Heart right ventricle (tissue), 16 donors: ENCODE results near the gene OR10AG1. TPM values are rescaled to one million over a fixed set of nuclear protein-coding genes. Genes with fewer than 3 reads are reported as not detected.

Source experiments
- ATAC-seq, 8 donors: fragments of 200-7000 bp; cut with Tn5 transposase; one replicate each; pipeline ENCODE4 v1.9.1; 2020; ENCODE audit warnings: mild to moderate bottlenecking in 8 of 8, moderate library complexity in 8 of 8, moderate number of reproducible peaks in 1 of 8
- DNase-seq, 2 donors: peaks; one replicate each; pipeline ENCODE4 v3.0.0-alpha.2; 2020
- H3K27ac ChIP-seq, 10 donors: fragments of 200-600 bp; sonication (generic) in 2 of 10; one replicate each; pipeline versions ENCODE4 v1.5.0 to v1.8.0; 2020 to 2022; ENCODE audit warnings: mild to moderate bottlenecking in 3 of 10
- H3K27me3 ChIP-seq, 7 donors: fragments of 200-600 bp; one replicate each; pipeline ENCODE4 v1.8.0; 2021 to 2022; ENCODE audit warnings: mild to moderate bottlenecking in 2 of 7
- H3K36me3 ChIP-seq, 9 donors: fragments of 200-600 bp; sonication (generic) in 1 of 9; one replicate each; pipeline versions ENCODE4 v1.5.0 to v1.8.0; 2020 to 2022; ENCODE audit warnings: mild to moderate bottlenecking in 2 of 9
- H3K4me1 ChIP-seq, 9 donors: fragments of 200-600 bp; sonication (generic) in 1 of 9; one replicate each; pipeline versions ENCODE4 v1.5.0 to v1.8.0; 2020 to 2022; ENCODE audit warnings: mild to moderate bottlenecking in 4 of 9
- H3K4me3 ChIP-seq, 10 donors: fragments of 200-600 bp; sonication (generic) in 2 of 10; one replicate each; pipeline versions ENCODE4 v1.5.0 to v1.8.0; 2020 to 2022; ENCODE audit warnings: mild to moderate bottlenecking in 7 of 10, moderate library complexity in 2 of 10
- H3K9me3 ChIP-seq, 11 donors: fragments of 200-600 bp in 10 of 11; sonication (generic) in 2 of 11; one replicate each; pipeline versions ENCODE4 v1.5.0 to v1.8.0; 2013 to 2022; ENCODE audit warnings: mild to moderate bottlenecking in 2 of 11, control low read depth in 1 of 11, moderate library complexity in 1 of 11
- WGBS, 2 donors: extraction: QIAGEN DNeasy Blood & Tissue Kit; methylation state at CpG; one replicate each; pipeline ENCODE4 v1.1.7; 2013; ENCODE audit warnings: inconsistent platforms in 1 of 2; 5-methylcytosine and 5-hydroxymethylcytosine counted together
- intact Hi-C, 10 donors: fragments of 100-400 bp; cut with DNase I; formaldehyde crosslinking; loops; one replicate each; pipeline versions ENCODE4 v1.11.1 to v1.14.2; 2022
- long read RNA-seq, 3 donors: library from polyadenylated mRNA; unstranded; transcript quantifications; one replicate each; pipeline ENCODE4 v2.0.0, GENCODE V29; 2020 to 2021
- polyA plus RNA-seq, 2 donors: library from polyadenylated mRNA; stranded (reverse); fragments of 200-250 nt; gene quantifications; one replicate each; pipeline ENCODE4 v1.2.3, GENCODE V29; 2013
- total RNA-seq, 10 donors: library from RNA; stranded (reverse); fragmentation: NEBNext Ultra II Directional in 3 of 10; extraction: Animal tissue kit (Norgen Biotek cat#: 25700) in 3 of 10; gene quantifications; one replicate each; pipeline versions ENCODE4 v1.2.1 to v1.2.4, GENCODE V29; 2021 to 2023
- TF ChIP-seq, protein P1 (sequence below), 9 donors: fragments of 200-600 bp; sonication (generic) in 2 of 9; IDR thresholded peaks; one replicate each; pipeline versions ENCODE4 v1.5.0 to v1.8.0; 2021 to 2022; ENCODE audit warnings: antibody characterized with exemption in 9 of 9, mild to moderate bottlenecking in 5 of 9, moderate library complexity in 1 of 9
- donor health status: Arrhythmogenic right ventricular cardiomyopathy.
- donor health status: ischemic (EF 13 %, LVEDD 7.1; RV severe dilation, severe dysfunction).
- donor health status: healthy with polysubstance abuse.
- donor health status: DM: no; HTN: yes; CAD: no.
- donor health status: DM: no; HTN: no; CAD: no.
- donor health status: ischemic (EF 25% LVEDD 6.9; RV normal size, moderate dysfunction).
- donor health status: ischemic (EF 25% LVEDD 5.7; RV mildly dilated, moderate dysfunction).
- donor health status: healthy.
- donor health status: DM: yes; HTN: yes; CAD: no.
- donor health status: Ischemic cardiomyopathy.
- donor health status: ischemic (EF 35%, LVEDD 5.7; RV mildly dilated, moderate dysfunction).
- donor health status: nonischemic (EF 11% LVEDD 7.7; RV severe dilation, severe dysfunction).
- donor health status: DM: yes; HTN: yes; CAD: no.
- donor health status: PGD.
- donor health status: ischemic (EF 29% LVEDD 5.4; RV normal size, mild dysfunction).
- donor health status: nonischemic (EF 23%, LVEDD 6.1; RV moderate dilation, normal function).

OR10AG1 gene, protein sequence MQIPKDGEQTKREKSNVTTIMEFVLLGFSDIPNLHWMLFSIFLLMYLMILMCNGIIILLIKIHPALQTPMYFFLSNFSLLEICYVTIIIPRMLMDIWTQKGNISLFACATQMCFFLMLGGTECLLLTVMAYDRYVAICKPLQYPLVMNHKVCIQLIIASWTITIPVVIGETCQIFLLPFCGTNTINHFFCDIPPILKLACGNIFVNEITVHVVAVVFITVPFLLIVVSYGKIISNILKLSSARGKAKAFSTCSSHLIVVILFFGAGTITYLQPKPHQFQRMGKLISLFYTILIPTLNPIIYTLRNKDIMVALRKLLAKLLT
- total RNA-seq: not detected
- not detected for polyA plus RNA-seq
- long read RNA-seq, donor 1: 0 reads
- long read RNA-seq, donor 2: 0 reads
- long read RNA-seq, donor 3: 0 reads

DNA sequence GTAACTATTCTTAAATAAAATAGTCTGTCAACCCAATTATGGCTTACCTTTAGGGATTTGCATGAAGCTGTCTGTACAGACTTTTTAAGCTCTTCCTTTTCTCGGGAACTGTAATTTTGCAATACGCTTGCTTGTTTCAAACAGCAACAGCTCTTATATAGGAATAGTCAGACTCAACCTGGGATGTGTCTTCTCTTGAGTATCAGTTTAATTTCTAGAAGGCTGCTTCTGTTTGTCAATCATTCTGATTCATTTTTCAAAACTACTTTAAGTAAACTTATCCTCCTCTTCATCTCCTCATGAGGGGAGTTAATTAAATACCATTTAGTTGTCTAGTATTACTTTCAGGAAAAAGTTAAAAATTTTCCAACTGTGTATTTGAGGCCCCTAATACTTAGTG is at the start of gene OR10AG1:
Gene OR10AG1 (minus strand): TSS at position 101 of the 400 bp plus-strand sequence. CDS start 38 bp downstream, at position 63.
- H3K36me3 ChIP-seq: no peaks in the 10 kb centered on the region
- 81 to 85% methylated on average over 2 of the region's 2 CpGs for WGBS, 2 donors
- H3K4me3 ChIP-seq: no peak within 1 kb of the TSS
- ATAC-seq: no peak
- intact Hi-C loops: no loop called here
- no peaks in the 10 kb centered on the region for H3K4me1 ChIP-seq
- TF ChIP-seq, protein P1, sequence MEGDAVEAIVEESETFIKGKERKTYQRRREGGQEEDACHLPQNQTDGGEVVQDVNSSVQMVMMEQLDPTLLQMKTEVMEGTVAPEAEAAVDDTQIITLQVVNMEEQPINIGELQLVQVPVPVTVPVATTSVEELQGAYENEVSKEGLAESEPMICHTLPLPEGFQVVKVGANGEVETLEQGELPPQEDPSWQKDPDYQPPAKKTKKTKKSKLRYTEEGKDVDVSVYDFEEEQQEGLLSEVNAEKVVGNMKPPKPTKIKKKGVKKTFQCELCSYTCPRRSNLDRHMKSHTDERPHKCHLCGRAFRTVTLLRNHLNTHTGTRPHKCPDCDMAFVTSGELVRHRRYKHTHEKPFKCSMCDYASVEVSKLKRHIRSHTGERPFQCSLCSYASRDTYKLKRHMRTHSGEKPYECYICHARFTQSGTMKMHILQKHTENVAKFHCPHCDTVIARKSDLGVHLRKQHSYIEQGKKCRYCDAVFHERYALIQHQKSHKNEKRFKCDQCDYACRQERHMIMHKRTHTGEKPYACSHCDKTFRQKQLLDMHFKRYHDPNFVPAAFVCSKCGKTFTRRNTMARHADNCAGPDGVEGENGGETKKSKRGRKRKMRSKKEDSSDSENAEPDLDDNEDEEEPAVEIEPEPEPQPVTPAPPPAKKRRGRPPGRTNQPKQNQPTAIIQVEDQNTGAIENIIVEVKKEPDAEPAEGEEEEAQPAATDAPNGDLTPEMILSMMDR (IDR thresholded peaks at IDR 0.05): no peak
- H3K27me3 ChIP-seq: no peaks in the 10 kb centered on the region
- H3K9me3 ChIP-seq: peaks cover 0 to 9% (median 0%) of the 10 kb centered on the region in 11 donors
- DNase-seq: no peak
- no peak within 1 kb of the TSS for H3K27ac ChIP-seq

DNA sequence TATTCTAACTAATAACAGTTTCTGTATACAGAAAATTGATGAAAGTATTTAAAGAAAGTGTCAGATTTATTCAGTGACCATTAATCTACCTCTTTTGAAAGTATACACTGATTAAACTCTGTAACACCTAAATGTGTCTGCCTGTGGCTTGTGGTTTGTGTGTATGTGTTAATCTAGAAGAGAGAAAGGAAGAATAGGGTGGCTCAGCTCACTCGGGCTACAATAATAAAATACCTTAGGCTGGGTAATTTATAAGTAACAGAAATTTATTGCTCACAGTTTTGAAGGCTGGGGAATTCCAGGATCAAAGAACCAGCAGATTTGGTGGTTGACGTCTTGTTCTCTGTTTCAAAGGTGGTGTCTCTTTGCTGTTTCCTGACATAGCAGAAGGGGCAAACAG is 44.1 kb upstream of the OR10AG1 start:
- no peaks in the 10 kb centered on the region for H3K4me1 ChIP-seq
- TF ChIP-seq, protein P1 (IDR thresholded peaks at IDR 0.05): no peak
- DNase-seq (no peak), ATAC-seq (no peak)
- no peaks in the 10 kb centered on the region for H3K27me3 ChIP-seq
- H3K9me3 ChIP-seq: peaks cover 0 to 16% (median 0%) of the 10 kb centered on the region in 11 donors
- no peaks in the 10 kb centered on the region for H3K36me3 ChIP-seq
- no peak overlapping the region for H3K4me3 ChIP-seq
- no peak overlapping the region for H3K27ac ChIP-seq
- intact Hi-C loops: no loop called here
- WGBS, 2 donors: 64 to 65% methylated on average over 2 of the region's 2 CpGs

DNA sequence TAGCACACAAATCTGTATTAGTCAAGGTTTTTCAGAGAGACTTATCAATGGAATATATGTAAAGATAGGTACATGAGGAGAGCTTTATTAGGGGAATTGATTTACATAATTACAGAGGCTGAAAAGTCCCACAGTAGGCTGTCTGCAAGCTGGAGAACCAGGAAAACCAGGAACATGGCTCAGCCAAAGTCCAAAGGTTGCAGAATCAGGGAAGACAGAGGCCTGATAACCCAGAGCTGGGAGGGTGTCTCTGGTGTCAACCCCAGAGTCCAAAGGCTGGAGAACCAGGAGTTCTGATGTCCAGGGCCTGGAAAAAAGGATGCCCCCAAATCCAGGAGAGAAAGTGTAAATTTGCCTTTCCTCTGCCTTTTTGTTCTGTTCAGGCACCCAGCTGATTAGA is 41.0 kb upstream of the OR10AG1 start:
- Histone ChIP-seq H3K4me1 (no peaks in the 10 kb centered on the region), H3K27me3 (no peaks in the 10 kb centered on the region), H3K27ac (no peak overlapping the region), H3K9me3 (peaks cover 0 to 23% (median 0%) of the 10 kb centered on the region in 11 donors), H3K4me3 (no peak overlapping the region), H3K36me3 (no peaks in the 10 kb centered on the region)
- TF ChIP-seq, protein P1 (IDR thresholded peaks at IDR 0.05): no peak
- ATAC-seq: no peak
- intact Hi-C loops: no loop called here
- no peak for DNase-seq

DNA sequence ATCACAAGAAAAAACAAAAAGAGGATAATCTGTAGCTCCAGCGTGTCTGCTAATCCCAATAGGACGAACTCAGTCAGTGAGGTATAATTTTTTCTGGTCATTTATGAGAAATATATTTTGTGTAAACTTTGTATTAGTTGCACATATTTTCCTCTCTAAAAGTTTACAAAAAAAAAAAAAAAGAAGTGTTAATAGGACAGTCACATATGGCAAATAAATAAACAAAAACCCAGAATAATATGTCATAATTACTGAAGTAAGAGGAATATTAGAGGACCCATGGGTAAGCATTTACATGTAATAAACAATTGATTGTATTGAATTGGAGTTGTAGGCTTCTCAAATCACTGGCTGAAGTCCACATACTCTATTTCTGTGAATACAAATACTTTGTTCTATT is 24.8 kb upstream of the OR10AG1 start, which contains the start of gene OR5F1:
Gene OR5F1 (minus strand): TSS at position 101 of the 400 bp plus-strand sequence. CDS start 0 bp downstream, at position 101.
- Histone ChIP-seq H3K27me3 (no peaks in the 10 kb centered on the region), H3K4me3 (no peak within 1 kb of the TSS), H3K4me1 (no peaks in the 10 kb centered on the region), H3K27ac (no peak within 1 kb of the TSS), H3K9me3 (peaks cover 0 to 19% (median 4%) of the 10 kb centered on the region in 11 donors), H3K36me3 (no peaks in the 10 kb centered on the region)
- WGBS, 2 donors: 57 to 69% methylated on average over 2 of the region's 2 CpGs
- DNase-seq: no peak
- intact Hi-C loops: no loop called here
- no peak for ATAC-seq
- TF ChIP-seq, protein P1 (IDR thresholded peaks at IDR 0.05): no peak
